RPMI7951 (cell line): ENCODE measurements around the gene DENR. TPM values are rescaled to one million over a fixed set of nuclear protein-coding genes. Genes with fewer than 3 reads are reported as not detected.
"Not testable (repeated sequence)": the region's sequence is repeated elsewhere in the genome, so short reads cannot be mapped to it uniquely, and the experiment has no call there.

ENCODE experiments used
- DNase-seq: peaks from one replicate; pipeline ENCODE4 v3.0.0-alpha.2; 2012; ENCODE audit warnings: low read depth
- total RNA-seq: library from RNA; depleted of rRNA; stranded (reverse); fragments of >200 nt; shearing (Covaris generic); gene quantifications from 2 replicates; pipeline ENCODE4 v1.2.3, GENCODE V29; 2014

DENR gene
- total RNA-seq, 1 experiment from 2014 or later = 41.9 TPM

DNA sequence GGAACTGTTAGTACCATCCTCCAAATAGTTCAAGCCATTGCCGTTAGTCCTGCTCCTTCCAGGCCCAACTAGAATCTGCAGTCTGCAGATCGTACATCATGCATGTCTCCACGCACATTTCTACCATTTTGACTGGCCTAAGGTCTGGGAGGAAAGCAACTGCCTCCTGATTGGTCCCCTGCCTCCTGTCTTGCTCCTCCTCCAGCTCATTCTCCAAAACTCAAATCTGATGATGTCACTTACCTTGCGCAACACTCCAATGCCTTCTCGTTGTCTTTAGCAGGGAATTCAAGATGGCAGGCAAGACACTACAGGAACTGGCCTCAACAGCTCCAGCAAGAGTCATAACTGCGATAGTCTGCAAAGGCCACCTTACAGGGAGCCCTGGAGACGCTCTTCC lies 12.3 kb upstream of the DENR start:
- peak; percentile 7 for DNase-seq

- DNase-seq = no peak
These were observed 8.6 kb upstream of the DENR start for GRCh38 chr12:122743895-122744525.

DNA sequence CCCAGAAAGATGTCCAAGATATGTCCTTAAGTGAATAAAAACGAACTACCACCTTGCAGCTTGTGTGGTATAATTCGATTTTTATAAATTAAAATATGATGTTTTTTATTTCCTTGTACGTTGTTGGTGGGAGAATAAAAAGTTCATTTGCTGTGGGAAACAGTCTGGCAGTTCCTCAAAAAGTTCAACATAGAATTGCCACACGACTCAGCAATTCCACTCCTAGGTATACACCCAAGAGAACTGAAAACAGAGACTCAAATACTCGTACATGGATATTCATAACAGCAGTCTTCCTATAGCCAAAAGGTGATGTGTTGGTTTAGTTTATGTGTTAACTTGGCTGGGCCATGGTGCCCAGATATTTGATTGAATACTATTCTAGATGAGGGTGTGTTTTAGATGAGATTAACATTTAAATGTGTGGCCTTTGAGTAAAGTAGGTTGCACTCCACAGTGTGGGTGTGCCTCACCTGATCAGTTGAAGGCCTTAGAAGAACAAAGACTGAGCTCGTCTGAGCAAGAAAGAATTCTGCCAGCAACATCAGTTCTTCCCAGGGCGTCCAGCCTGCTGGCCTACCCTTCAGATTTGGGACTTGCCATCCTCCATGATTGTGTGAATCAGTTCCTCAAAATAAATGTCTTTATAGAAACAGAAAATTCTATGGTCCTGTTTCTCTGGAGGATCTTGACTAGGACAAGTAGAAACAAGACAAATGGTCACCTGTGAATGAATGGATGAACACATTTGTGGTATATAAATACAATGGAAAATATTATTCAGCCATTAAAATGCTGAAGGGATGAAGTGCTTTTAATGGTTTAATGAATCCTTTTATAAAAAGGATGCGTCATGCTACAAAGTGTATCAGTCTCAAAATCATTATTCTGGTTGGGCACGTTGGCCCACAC lies 5.1 kb upstream of the DENR start:
- DNase-seq = no peak

- no peak for DNase-seq
These were observed 2.9 kb upstream of the DENR start for GRCh38 chr12:122749569-122750332.

DNA sequence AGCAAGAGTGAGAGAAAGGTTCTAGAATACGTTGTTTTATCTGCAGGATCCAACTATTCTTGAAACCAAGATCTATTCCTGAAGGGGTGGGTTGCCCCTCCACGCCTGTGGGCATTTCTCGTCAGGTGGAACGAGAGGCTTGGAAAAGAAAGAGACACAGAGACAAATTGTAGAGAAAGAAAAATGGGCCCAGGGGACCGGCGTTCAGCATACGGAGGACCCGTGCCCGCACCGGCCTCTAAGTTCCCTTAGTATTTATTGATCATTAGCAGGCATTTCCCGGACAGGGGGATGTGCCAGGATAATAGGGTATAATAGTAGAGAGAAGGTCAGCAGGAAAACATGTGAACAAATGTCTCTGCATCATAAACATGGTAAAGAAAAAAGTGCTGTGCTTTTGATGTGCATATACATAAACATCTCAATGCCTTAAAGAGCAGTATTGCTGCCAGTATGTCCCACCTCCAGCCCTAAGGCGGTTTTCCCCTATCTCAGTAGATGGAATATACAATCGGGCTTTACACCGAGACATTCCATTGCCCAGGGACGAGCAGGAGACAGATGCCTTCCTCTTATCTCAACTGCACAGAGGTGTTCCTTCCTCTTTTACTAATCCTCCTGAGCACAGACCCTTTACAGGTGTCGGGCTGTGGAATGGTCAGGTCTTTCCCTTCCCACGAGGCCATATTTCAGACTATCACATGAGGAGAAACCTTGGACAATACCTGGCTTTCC lies 1.7 kb upstream of the DENR start:
- not testable (repeated sequence) for DNase-seq

DNA sequence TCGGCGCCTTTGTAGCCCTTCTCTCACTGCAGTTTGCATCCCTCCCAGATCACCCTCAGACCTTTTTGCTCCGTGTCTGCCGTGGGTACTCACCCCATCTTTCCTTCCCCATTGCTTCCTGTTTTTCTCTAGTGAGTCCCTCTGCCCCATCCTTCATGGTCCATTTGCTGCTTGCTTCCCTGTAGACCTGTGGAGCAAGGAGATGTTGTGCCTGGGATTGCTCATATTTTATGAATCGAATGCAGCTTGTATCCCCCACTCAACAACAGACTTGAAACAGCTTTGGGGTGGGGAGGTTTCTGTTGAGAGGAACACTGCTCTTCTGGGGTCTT lies 661 bp downstream of the DENR start:
- DNase-seq = no peak

DNA sequence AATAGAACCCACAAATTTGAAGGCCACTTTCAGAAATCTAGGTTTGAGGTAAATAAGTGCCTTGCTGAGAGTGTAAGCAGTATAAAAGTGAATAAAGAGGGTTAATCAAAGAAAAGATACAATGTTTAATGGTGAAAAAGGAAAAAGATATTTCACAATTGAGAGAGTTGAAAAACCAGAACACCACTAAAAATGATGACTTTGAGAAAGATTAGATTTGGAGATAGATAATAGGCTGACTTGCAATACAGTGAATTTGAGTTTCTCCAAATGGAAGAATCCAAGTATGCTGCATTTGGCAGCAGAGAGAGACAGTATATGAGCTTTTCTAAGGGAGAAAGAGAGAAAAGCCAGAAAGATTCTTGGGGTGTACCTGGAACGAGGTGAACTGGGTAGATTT lies 2.2 kb downstream of the DENR start:
- DNase-seq = no peak

DNA sequence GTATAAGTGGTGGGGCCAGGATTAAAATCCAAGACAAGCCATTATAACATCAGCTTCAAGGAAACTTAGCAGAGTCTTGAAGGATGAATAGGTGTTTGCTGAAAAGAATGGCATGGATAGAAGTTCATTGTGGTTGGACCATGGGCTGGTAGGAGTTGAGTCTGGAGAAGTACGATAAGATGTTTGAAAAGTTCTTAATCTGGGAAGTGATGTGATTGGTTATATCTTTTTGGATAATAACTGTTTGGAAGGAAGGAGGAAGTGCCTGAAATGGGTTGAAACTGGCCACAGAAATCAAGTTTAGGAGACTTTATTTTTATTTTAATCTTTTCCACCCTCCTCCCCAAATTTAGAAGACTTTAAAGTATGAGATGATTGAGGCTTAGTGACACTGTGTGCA lies 4.9 kb downstream of the DENR start:
- no peak for DNase-seq

DNA sequence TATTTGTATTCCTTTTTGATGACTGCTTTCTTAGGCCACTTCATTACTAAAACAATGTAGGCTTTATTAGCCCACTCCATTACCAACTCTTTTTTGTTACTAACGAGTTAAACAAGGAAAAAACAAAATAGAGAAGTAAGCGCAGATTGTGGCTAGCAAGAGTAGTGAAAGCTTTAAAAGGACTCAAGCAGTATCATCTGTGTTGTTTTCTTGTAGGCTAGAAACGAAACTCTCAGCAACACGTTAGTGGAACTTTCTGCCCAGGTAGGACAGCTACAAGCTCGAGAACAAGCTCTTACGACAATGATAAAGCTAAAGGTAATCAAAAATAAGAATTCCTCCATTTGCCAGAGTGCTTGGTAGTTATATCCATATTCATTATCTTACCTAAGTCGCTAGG lies 32.9 kb downstream of the DENR start:
- DNase-seq = no peak

DNA sequence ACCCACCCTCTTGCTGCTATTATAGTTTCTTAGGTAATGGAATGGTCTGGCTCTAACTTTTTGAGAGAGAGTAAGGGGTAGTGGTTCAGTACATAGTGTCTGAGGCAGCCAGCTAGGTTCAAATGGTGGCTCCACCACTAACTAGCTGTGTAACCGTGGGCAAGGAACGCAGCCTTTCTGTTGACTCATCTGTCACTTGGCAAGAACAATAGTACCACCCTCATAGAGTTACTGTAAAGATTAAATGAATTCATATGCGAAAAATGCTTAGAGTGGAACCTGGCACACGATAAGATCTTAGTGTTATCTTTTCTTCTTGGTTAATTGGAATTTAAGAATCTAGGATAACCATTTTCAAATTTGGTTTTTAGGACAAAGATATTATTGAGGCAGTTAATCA lies 35.8 kb downstream of the DENR start:
- peak; percentile 56 for DNase-seq

DNA sequence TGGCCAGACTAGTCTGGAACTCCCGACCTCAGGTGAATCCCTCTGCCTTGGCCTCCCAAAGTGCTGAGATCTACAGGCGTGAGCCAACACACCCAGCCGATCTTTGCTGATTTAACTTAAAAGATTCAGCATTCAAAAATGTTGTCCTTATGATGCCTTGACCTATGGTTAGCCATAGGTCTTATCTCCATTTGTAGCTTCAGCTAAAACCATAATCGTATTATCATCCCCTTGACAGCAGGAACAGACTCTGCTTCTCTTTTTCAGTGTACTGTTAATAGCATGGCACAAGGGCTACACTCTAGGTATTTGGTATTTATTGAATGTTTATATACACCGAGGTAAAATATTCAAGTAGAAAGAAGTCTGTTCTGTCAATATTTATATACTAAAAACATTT lies 37.0 kb downstream of the DENR start:
- DNase-seq = no peak

GRCh38 chr12:122790393-122791075 lies 37.9 kb downstream of the DENR start:
- peak; percentile 59 for DNase-seq

GRCh38 chr12:122793685-122794106 lies 41.1 kb downstream of the DENR start:
- DNase-seq = peak; percentile 47

- no peak for DNase-seq
These were observed 43.2 kb downstream of the DENR start for GRCh38 chr12:122795807-122796206.

- DNase-seq = no peak
These were observed 47.1 kb downstream of the DENR start for GRCh38 chr12:122799641-122800243.

GRCh38 chr12:122803937-122804336 lies 51.3 kb downstream of the DENR start:
- no peak for DNase-seq

- DNase-seq = not testable (repeated sequence)
These were observed 52.3 kb downstream of the DENR start for GRCh38 chr12:122804957-122805356.

GRCh38 chr12:122807651-122808050 lies 55.0 kb downstream of the DENR start:
- DNase-seq = no peak

DNA sequence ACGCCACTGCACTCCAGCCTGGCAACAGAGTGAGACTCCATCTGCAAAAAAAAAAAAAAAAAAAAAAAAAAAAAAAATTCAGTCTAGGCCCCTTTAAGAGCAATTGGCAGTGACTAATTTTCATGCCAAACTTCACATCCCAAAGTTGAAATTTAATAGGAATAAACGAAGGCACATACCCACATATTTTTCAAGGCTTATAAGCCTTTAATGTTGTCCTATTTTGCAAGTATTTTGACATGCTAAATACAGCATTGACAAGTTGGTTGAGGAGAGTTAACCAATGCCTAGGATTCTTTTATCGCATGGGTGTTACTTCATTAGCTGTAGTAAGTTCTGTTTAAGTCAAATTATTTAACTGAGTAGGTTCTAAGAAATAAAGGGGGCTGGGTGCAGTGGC lies 59.2 kb downstream of the DENR start:
- no peak for DNase-seq

- DNase-seq = no peak
These were observed 60.7 kb downstream of the DENR start for GRCh38 chr12:122813310-122813713.
